HepG2 (cell line): ENCODE results near the gene TMUB1. TPM values are rescaled to one million over a fixed set of nuclear protein-coding genes. Genes with fewer than 3 reads are reported as not detected.

Experiments
- ATAC-seq: fragments of 200-7000 bp; cut with Tn5 transposase; 3 replicates; pipeline ENCODE4 v1.9.1; 2020; ENCODE audit warnings: mild to moderate bottlenecking, moderate library complexity
- Bru-seq: library from RNA; stranded (reverse); fragments of 400-500 nt; gene quantifications from one replicate; lab custom pipeline; 2021; lab: Mats Ljungman, UMichigan
- BruChase-seq, 2 experiments: library from RNA; stranded (reverse); fragments of 400-500 nt; gene quantifications; one replicate each; lab custom pipeline; 2021; lab: Mats Ljungman, UMichigan
- BruUV-seq: library from RNA; stranded (reverse); fragments of 400-500 nt; replicated peaks from 2 replicates; lab custom pipeline; 2021; lab: Mats Ljungman, UMichigan
- CTCF ChIA-PET: fragments of 300-600 bp; formaldehyde crosslinking; extraction: SDS; loops from one replicate; lab custom pipeline; 2021; ENCODE audit warnings: low total read pairs, inconsistent platforms, low intra/inter-chr PET ratio; lab: Yijun Ruan, JAX
- POLR2A ChIA-PET: fragments of 350-600 bp; sonication (Branson Sonifier 250); formaldehyde crosslinking; loops from one replicate; lab custom pipeline; 2020; ENCODE audit warnings: antibody characterized with exemption, inconsistent platforms; lab: Yijun Ruan, JAX
- DNase-seq: peaks from one replicate; pipeline ENCODE4 v3.0.0-alpha.2; 2015; ENCODE audit warnings: low spot score
- FAIRE-seq: peaks from 3 replicates; lab custom pipeline; 2011; peaks lifted over from hg19 to GRCh38; lab: Jason Lieb, UNC
- H2AFZ ChIP-seq: one replicate; pipeline ENCODE4 v1.6.1; 2011; ENCODE audit warnings: low read length, inconsistent platforms
- H3K27ac ChIP-seq: fragments of 300-600 bp; 3 replicates; pipeline ENCODE4 v1.8.0; 2011; ENCODE audit warnings: mixed run types, mild to moderate bottlenecking, mixed read lengths, low read length, inconsistent platforms; ENCODE audit not compliant: insufficient read depth; ENCODE audit errors: extremely low read length
- H3K27me3 ChIP-seq, 2 experiments: fragments of 200-600 bp in 1 of 2; 2 replicates in 1 of 2; 3 replicates in 1 of 2; pipeline versions ENCODE4 v1.6.0 to v1.8.0; 2011; ENCODE audit warnings: low read length in 2 of 2, mild to moderate bottlenecking in 2 of 2, moderate library complexity in 2 of 2, inconsistent platforms in 1 of 2; ENCODE audit not compliant: insufficient read depth in 2 of 2, control insufficient read depth in 1 of 2
- H3K36me3 ChIP-seq, 2 experiments: fragments of 200-600 bp in 1 of 2; replicated peaks in 1 of 2; 2 replicates in 1 of 2; 3 replicates in 1 of 2; pipeline versions ENCODE4 v1.5.1 to v1.8.0; 2011; ENCODE audit warnings: low read length in 2 of 2, inconsistent platforms in 1 of 2; ENCODE audit not compliant: insufficient read depth in 2 of 2, control insufficient read depth in 1 of 2
- H3K4me1 ChIP-seq: 2 replicates; pipeline ENCODE4 v1.5.1; 2012; ENCODE audit warnings: low read length, inconsistent platforms; ENCODE audit not compliant: insufficient read depth
- H3K4me2 ChIP-seq: 2 replicates; pipeline ENCODE4 v1.6.0; 2011; ENCODE audit warnings: low read depth, low read length, inconsistent platforms
- H3K4me3 ChIP-seq, 3 experiments: fragments of 200-600 bp in 1 of 3; sonication (generic), shearing (Covaris generic) in 1 of 3; replicated peaks in 1 of 3; 2 replicates each; pipeline ENCODE4 v1.5.1; 2011 to 2016; ENCODE audit warnings: low read length in 3 of 3, inconsistent platforms in 2 of 3, low read depth in 2 of 3, mild to moderate bottlenecking in 2 of 3, control low read depth in 1 of 3, mixed read lengths in 1 of 3; ENCODE audit not compliant: insufficient read depth in 1 of 3
- H3K79me2 ChIP-seq: one replicate; pipeline ENCODE4 v1.6.1; 2011; ENCODE audit warnings: low read length, inconsistent platforms; ENCODE audit not compliant: insufficient read depth
- H3K9ac ChIP-seq: 2 replicates; pipeline ENCODE4 v1.6.0; 2011; ENCODE audit warnings: mild to moderate bottlenecking, low read depth, low read length, inconsistent platforms; ENCODE audit not compliant: insufficient read depth
- H3K9me3 ChIP-seq: 2 replicates; pipeline ENCODE4 v1.5.1; 2012; ENCODE audit warnings: mild to moderate bottlenecking, low read length
- H4K20me1 ChIP-seq: 2 replicates; pipeline ENCODE4 v1.6.0; 2011; ENCODE audit warnings: inconsistent platforms, mild to moderate bottlenecking, low read length, moderate library complexity; ENCODE audit not compliant: insufficient read depth
- EED ChIP-seq: sonication (generic); formaldehyde crosslinking; IDR thresholded peaks from 2 replicates; pipeline ENCODE4 v1.5.0; 2020; ENCODE audit warnings: mild to moderate bottlenecking, missing genetic modification reagents
- MEF2D ChIP-seq: sonication (generic); formaldehyde crosslinking; IDR thresholded peaks from 2 replicates; pipeline ENCODE4 v1.5.1; 2020; ENCODE audit warnings: mild to moderate bottlenecking, missing genetic modification reagents
- MXD3 ChIP-seq: IDR thresholded peaks from 2 replicates; pipeline ENCODE4 v1.6.1; 2016; ENCODE audit warnings: mild to moderate bottlenecking, missing biosample characterization, missing genetic modification reagents
- MYNN ChIP-seq: sonication (generic); formaldehyde crosslinking; IDR thresholded peaks from 2 replicates; pipeline ENCODE4 v1.4.0; 2020; ENCODE audit warnings: mild to moderate bottlenecking, low read depth, missing genetic modification reagents
- PAF1 ChIP-seq: IDR thresholded peaks from 2 replicates; pipeline ENCODE4 v1.6.1; 2016; ENCODE audit warnings: missing genetic modification reagents, missing compliant biosample characterization
- RFX3 ChIP-seq: IDR thresholded peaks from 2 replicates; pipeline ENCODE4 v1.6.1; 2016; ENCODE audit warnings: missing biosample characterization, missing genetic modification reagents
- TOPORS ChIP-seq: sonication (generic); formaldehyde crosslinking; IDR thresholded peaks from 2 replicates; pipeline ENCODE4 v1.8.0; 2023; ENCODE audit warnings: mild to moderate bottlenecking, missing genetic modification reagents
- ZBTB14 ChIP-seq: sonication (generic); formaldehyde crosslinking; IDR thresholded peaks from 2 replicates; pipeline ENCODE4 v1.4.0; 2020; ENCODE audit warnings: missing genetic modification reagents
- ZBTB37 ChIP-seq: sonication (generic); formaldehyde crosslinking; IDR thresholded peaks from 2 replicates; pipeline ENCODE4 v1.4.0; 2020; ENCODE audit warnings: mild to moderate bottlenecking, missing genetic modification reagents
- ZFX ChIP-seq: sonication (generic); formaldehyde crosslinking; IDR thresholded peaks from 2 replicates; pipeline ENCODE4 v1.4.0; 2020; ENCODE audit warnings: mild to moderate bottlenecking, low read depth, missing genetic modification reagents, moderate library complexity
- ZNF354B ChIP-seq: sonication (generic); formaldehyde crosslinking; IDR thresholded peaks from 2 replicates; pipeline ENCODE4 v1.8.0; 2022; ENCODE audit warnings: mild to moderate bottlenecking, missing genetic modification reagents
- ZNF567 ChIP-seq: sonication (generic); formaldehyde crosslinking; IDR thresholded peaks from 2 replicates; pipeline ENCODE4 v1.8.1; 2023; ENCODE audit warnings: mild to moderate bottlenecking, missing genetic modification reagents, borderline replicate concordance
- ZNF572 ChIP-seq: sonication (generic); formaldehyde crosslinking; IDR thresholded peaks from 2 replicates; pipeline ENCODE4 v1.5.1; 2020; ENCODE audit warnings: mild to moderate bottlenecking, missing genetic modification reagents
- ZNF674 ChIP-seq: sonication (generic); formaldehyde crosslinking; IDR thresholded peaks from 2 replicates; pipeline ENCODE4 v1.5.0; 2020; ENCODE audit warnings: low read depth, mild to moderate bottlenecking, missing genetic modification reagents
- WGBS: methylation state at CpG from one replicate; pipeline ENCODE4 v1.1.6; 2017; ENCODE audit warnings: low lambda C conversion rate; 5-methylcytosine and 5-hydroxymethylcytosine counted together
- in situ Hi-C: cut with HindIII; loops from 2 replicates; pipeline ENCODE4 v1.10.0; 2017; ENCODE audit warnings: low pct_unique_long_range_greater_than_20kb; ENCODE audit not compliant: extremely low pct_ligation_motif_present
- intact Hi-C: fragments of 100-400 bp; cut with micrococcal nuclease; formaldehyde crosslinking; loops from one replicate; pipeline ENCODE4 v1.10.0; 2022; ENCODE audit not compliant: unreplicated experiment
- long read RNA-seq, 2 experiments: library from RNA in 1 of 2; library from polyadenylated mRNA in 1 of 2; stranded (forward) in 1 of 2; unstranded in 1 of 2; transcript quantifications; one replicate each; pipeline ENCODE4 v2.0.0, GENCODE V29; 2019 to 2022
- polyA minus RNA-seq, 3 experiments: library from RNA; depleted of rRNA, polyadenylated mRNA; stranded (reverse); fragments of >200 nt; gene quantifications; 2 replicates each; pipeline ENCODE4 v1.2.3, GENCODE V29; 2011; ENCODE audit warnings: low replicate concordance in 1 of 3
- polyA plus RNA-seq, 8 experiments: library from polyadenylated mRNA; depleted of rRNA in 3 of 8; stranded (reverse) in 7 of 8; unstranded in 1 of 8; fragments of >200 nt; fragmentation: Illumina TruSeq in 4 of 8; extraction: Trizol in 4 of 8; gene quantifications; 2 replicates each; pipeline versions ENCODE4 v1.2.1 to v1.2.3, GENCODE V29; 2011 to 2016; ENCODE audit warnings: low read depth in 4 of 8, missing spikeins in 1 of 8, mixed read lengths in 1 of 8; ENCODE audit not compliant: insufficient read depth in 1 of 8
- total RNA-seq, 5 experiments: library from RNA; depleted of rRNA; stranded (reverse); fragments of >200 nt; fragmentation: Illumina TruSeq; extraction: Trizol; gene quantifications; 2 replicates each; pipeline ENCODE4 v1.2.3, GENCODE V29; 2016; ENCODE audit warnings: low read depth in 1 of 5

TMUB1 gene
- total RNA-seq (2016; rRNA removed; fragmentation: Illumina TruSeq; extraction: Trizol) (31.8 and 51.6 TPM in 2 replicates), polyA plus RNA-seq (2011; rRNA removed) (44.8 and 47.8 TPM in 2 replicates), polyA minus RNA-seq (2011; rRNA and poly(A)+ RNA removed; ENCODE audit: low replicate concordance) (5.6 and 25.8 TPM in 2 replicates), Bru-seq, nascent RNA (percentile 57 among the genes with signal in this experiment), BruChase-seq, experiment 1, labeled RNA remaining after a 6-hour chase (percentile 88 among the genes with signal in this experiment), BruChase-seq, experiment 2, labeled RNA remaining after a 2-hour chase (percentile 78 among the genes with signal in this experiment)
- total RNA-seq (2016; cell fraction: cytosol; rRNA removed; fragmentation: Illumina TruSeq; extraction: Trizol; ENCODE audit: low read depth) = 65.7 and 75.8 TPM in 2 replicates
- 32.2 and 52.0 TPM in 2 replicates for total RNA-seq (2016; cell fraction: insoluble cytoplasmic fraction; rRNA removed; fragmentation: Illumina TruSeq; extraction: Trizol)
- total RNA-seq (2016; cell fraction: membrane; rRNA removed; fragmentation: Illumina TruSeq; extraction: Trizol) = 89.1 and 106 TPM in 2 replicates
- total RNA-seq (2016; cell fraction: nucleus; rRNA removed; fragmentation: Illumina TruSeq; extraction: Trizol) = 25.0 and 26.7 TPM in 2 replicates
- polyA plus RNA-seq (2011; cell fraction: cytosol; rRNA removed) = 27.8 and 54.6 TPM in 2 replicates
- 66.5 and 75.5 TPM in 2 replicates for polyA plus RNA-seq (2011; cell fraction: nucleus; rRNA removed)
- 33.8 and 40.3 TPM in 2 replicates for polyA plus RNA-seq (2012)
- 123 and 138 TPM in 2 replicates for polyA plus RNA-seq (2016; cell fraction: cytosol; fragmentation: Illumina TruSeq; extraction: Trizol; ENCODE audit: low read depth)
- polyA plus RNA-seq (2016; cell fraction: insoluble cytoplasmic fraction; fragmentation: Illumina TruSeq; extraction: Trizol; ENCODE audit: low read depth) = 51.6 and 55.5 TPM in 2 replicates
- polyA plus RNA-seq (2016; cell fraction: membrane; fragmentation: Illumina TruSeq; extraction: Trizol; ENCODE audit: low read depth) = 146 and 154 TPM in 2 replicates
- 85.5 and 89.1 TPM in 2 replicates for polyA plus RNA-seq (2016; cell fraction: nucleus; fragmentation: Illumina TruSeq; extraction: Trizol; ENCODE audit: insufficient read depth, low read depth)
- polyA minus RNA-seq (2011; cell fraction: cytosol; rRNA and poly(A)+ RNA removed) = 22.8 and 25.2 TPM in 2 replicates
- 5.6 and 6.3 TPM in 2 replicates for polyA minus RNA-seq (2011; cell fraction: nucleus; rRNA and poly(A)+ RNA removed)
- long read RNA-seq, experiment 1, transcript TMUB1-203 (2 exons, 1,549 nt) = minor isoform, 12 of 70 reads
- long read RNA-seq, experiment 1, transcript TMUB1-201 (3 exons, 1,353 nt) = major isoform, 41 of 70 reads
- long read RNA-seq, experiment 1, partial matches to known transcripts = 0 of 70 reads
- long read RNA-seq, experiment 1, other reads (novel, unspliced or antisense) = 13 of 70 reads
- long read RNA-seq, experiment 2, transcript TMUB1-203 (2 exons, 1,549 nt) = major isoform, 134 of 233 reads
- long read RNA-seq, experiment 2, transcript TMUB1-201 (3 exons, 1,353 nt) = minor isoform, 52 of 233 reads
- long read RNA-seq, experiment 2, partial matches to known transcripts = 1 of 233 reads
- long read RNA-seq, experiment 2, other reads (novel, unspliced or antisense) = 43 of 233 reads

GRCh38 chr7:151083071-151083823 is at the start of gene TMUB1:
Gene TMUB1 (minus strand): TSS chr7:151083493. CDS start chr7:151082563, 930 bp downstream.
- peak; percentile 50 for DNase-seq
- intact Hi-C loops = loop anchor here (10.0 kb wide), 1 partner anchor 162 kb away; the partner anchor contains the start of gene SMARCD3
- TF ChIP-seq MXD3 (CRISPR knock-in tag) = peak; percentile 73; the same call in 1 of the 2 replicates
- TF ChIP-seq TOPORS (CRISPR knock-in tag) = no peak
- TF ChIP-seq ZBTB14 = 0 out of 2 replicates have a peak, but pooled peaks have one; percentile 27
- TF ChIP-seq EED (CRISPR knock-in tag) = no peak
- TF ChIP-seq ZNF567 (CRISPR knock-in tag) = no peak
- peak; percentile 46 for TF ChIP-seq ZFX (CRISPR knock-in tag)
- no peak for TF ChIP-seq ZBTB37 (CRISPR knock-in tag)
- TF ChIP-seq MYNN (CRISPR knock-in tag) = no peak
- TF ChIP-seq MEF2D (CRISPR knock-in tag) = no peak
- 0 out of 2 replicates have a peak, but pooled peaks have one; percentile 44 for TF ChIP-seq ZNF572 (CRISPR knock-in tag)
- no peak for TF ChIP-seq ZNF354B (CRISPR knock-in tag)
- no peak for TF ChIP-seq PAF1 (CRISPR knock-in tag)
- TF ChIP-seq RFX3 (CRISPR knock-in tag) = no peak
- no peak for TF ChIP-seq ZNF674 (CRISPR knock-in tag)

More at GRCh38 chr7:151083071-151083823, at the start of gene TMUB1:
- Histone ChIP-seq H3K27ac (peak within 1 kb of the TSS; percentile 85), H2AFZ (no peak within 1 kb of the TSS), H3K4me2 (peak within 1 kb of the TSS; percentile 97), H3K4me3 (peak within 1 kb of the TSS; percentile 85 to 96 (median 88)), H3K36me3 (no peaks in the 10 kb centered on the region), H3K9me3 (no peaks in the 10 kb centered on the region), H4K20me1 (peaks cover 5% of the 10 kb centered on the region; the same call in 1 of the 2 replicates), H3K4me1 (peaks cover 54% of the 10 kb centered on the region), H3K79me2 (peaks cover 48% of the 10 kb centered on the region), H3K9ac (peak within 1 kb of the TSS; percentile 100), H3K27me3 (no peaks in the 10 kb centered on the region; a peak in 1 of 5 replicates)
- peak; percentile 36 for ATAC-seq
- POLR2A ChIA-PET = interaction anchor here (0.9 to 3.8 kb wide), 3 partner anchors 21 to 55 kb away, joined by 3 to 144 read pairs (median 4); partner anchors contain the start of gene ABCB8
- BruUV-seq = no TSS peak
- no peak for FAIRE-seq
- in situ Hi-C loops = no loop called here
- WGBS = under 1% methylated on average over 33 of the region's 69 CpGs
- CTCF ChIA-PET = no interaction called here
